Osteocyte (in vitro differentiated cells): Measurements from ENCODE around the gene ECI2. TPM values are rescaled to one million over a fixed set of nuclear protein-coding genes. Genes with fewer than 3 reads are reported as not detected.

Experiments used
- DNase-seq: peaks from one replicate; pipeline ENCODE4 v3.0.0; 2021; ENCODE audit warnings: mixed read lengths; ENCODE audit not compliant: unreplicated experiment; ENCODE audit errors: extremely low spot score
- H3K27ac Mint-ChIP-seq: one replicate; pipeline ENCODE4 v1.8.0; 2021; ENCODE audit warnings: mild to moderate bottlenecking, mixed read lengths; ENCODE audit not compliant: unreplicated experiment
- H3K27me3 Mint-ChIP-seq: one replicate; pipeline ENCODE4 v1.8.0; 2021; ENCODE audit warnings: mixed read lengths; ENCODE audit not compliant: unreplicated experiment
- H3K36me3 Mint-ChIP-seq: one replicate; pipeline ENCODE4 v1.8.0; 2021; ENCODE audit warnings: mixed read lengths; ENCODE audit not compliant: unreplicated experiment
- H3K4me1 Mint-ChIP-seq: one replicate; pipeline ENCODE4 v1.8.0; 2021; ENCODE audit warnings: mixed read lengths; ENCODE audit not compliant: unreplicated experiment
- H3K4me3 Mint-ChIP-seq: one replicate; pipeline ENCODE4 v1.8.0; 2021; ENCODE audit warnings: mild to moderate bottlenecking, moderate library complexity, mixed read lengths; ENCODE audit not compliant: unreplicated experiment
- H3K9me3 Mint-ChIP-seq: one replicate; pipeline ENCODE4 v1.8.0; 2021; ENCODE audit warnings: mixed read lengths; ENCODE audit not compliant: unreplicated experiment
- CTCF ChIP-seq: fragments of 200-600 bp; sonication (generic); IDR thresholded peaks from 2 replicates; pipeline ENCODE4 v1.5.0; 2021; ENCODE audit warnings: antibody characterized with exemption, mild to moderate bottlenecking, moderate library complexity
- total RNA-seq: library from RNA; stranded (reverse); gene quantifications from 2 replicates; pipeline ENCODE4 v1.2.1, GENCODE V29; 2021

Gene ECI2
- total RNA-seq, 1 donor from 2014 or later: 37.8 TPM

- Mint-ChIP-seq H3K27ac (peak overlapping the region; percentile 88), H3K27me3 (no peaks in the 10 kb centered on the region), H3K4me3 (peak overlapping the region; percentile 88), H3K9me3 (no peaks in the 10 kb centered on the region), H3K4me1 (peaks cover 23% of the 10 kb centered on the region), H3K36me3 (peaks cover 27% of the 10 kb centered on the region)
- no peak for DNase-seq
- TF ChIP-seq CTCF: no peak
Observed at GRCh38 chr6:4133941-4134838, 1.2 kb downstream of the ECI2 start.

- TF ChIP-seq CTCF: no peak
- peaks cover 30% of the 10 kb centered on the region for H3K4me1 Mint-ChIP-seq
- no peaks in the 10 kb centered on the region for H3K27me3 Mint-ChIP-seq
- DNase-seq: no peak
- no peaks in the 10 kb centered on the region for H3K9me3 Mint-ChIP-seq
- peaks cover 51% of the 10 kb centered on the region for H3K36me3 Mint-ChIP-seq
- no peak overlapping the region for H3K27ac Mint-ChIP-seq
- H3K4me3 Mint-ChIP-seq: no peak overlapping the region
Observed at GRCh38 chr6:4130357-4130987, 4.9 kb downstream of the ECI2 start.

GRCh38 chr6:4129446-4129845, 5.9 kb downstream of the ECI2 start:
- no peaks in the 10 kb centered on the region for H3K27me3 Mint-ChIP-seq
- no peak for DNase-seq
- TF ChIP-seq CTCF: no peak
- H3K9me3 Mint-ChIP-seq: no peaks in the 10 kb centered on the region
- H3K4me3 Mint-ChIP-seq: no peak overlapping the region
- peaks cover 55% of the 10 kb centered on the region for H3K36me3 Mint-ChIP-seq
- peaks cover 30% of the 10 kb centered on the region for H3K4me1 Mint-ChIP-seq
- no peak overlapping the region for H3K27ac Mint-ChIP-seq

- Mint-ChIP-seq H3K36me3 (peaks cover 60% of the 10 kb centered on the region), H3K4me3 (no peak overlapping the region), H3K4me1 (peaks cover 23% of the 10 kb centered on the region), H3K27me3 (no peaks in the 10 kb centered on the region), H3K27ac (no peak overlapping the region), H3K9me3 (no peaks in the 10 kb centered on the region)
- DNase-seq: no peak
- TF ChIP-seq CTCF: no peak
Observed at GRCh38 chr6:4128748-4129147, 6.6 kb downstream of the ECI2 start.

- Mint-ChIP-seq H3K36me3 (peaks cover 61% of the 10 kb centered on the region), H3K4me3 (no peak overlapping the region), H3K27ac (no peak overlapping the region), H3K27me3 (no peaks in the 10 kb centered on the region), H3K4me1 (peaks cover 16% of the 10 kb centered on the region), H3K9me3 (no peaks in the 10 kb centered on the region)
- no peak for TF ChIP-seq CTCF
- DNase-seq: no peak
Observed at GRCh38 chr6:4128072-4128471, 7.3 kb downstream of the ECI2 start.
